ENCODE results near the gene TYMS. TPM values are rescaled to one million over a fixed set of nuclear protein-coding genes. Genes with fewer than 3 reads are reported as not detected.

TYMS gene
- polyA plus RNA-seq, 3 donors, result not detected

DNA sequence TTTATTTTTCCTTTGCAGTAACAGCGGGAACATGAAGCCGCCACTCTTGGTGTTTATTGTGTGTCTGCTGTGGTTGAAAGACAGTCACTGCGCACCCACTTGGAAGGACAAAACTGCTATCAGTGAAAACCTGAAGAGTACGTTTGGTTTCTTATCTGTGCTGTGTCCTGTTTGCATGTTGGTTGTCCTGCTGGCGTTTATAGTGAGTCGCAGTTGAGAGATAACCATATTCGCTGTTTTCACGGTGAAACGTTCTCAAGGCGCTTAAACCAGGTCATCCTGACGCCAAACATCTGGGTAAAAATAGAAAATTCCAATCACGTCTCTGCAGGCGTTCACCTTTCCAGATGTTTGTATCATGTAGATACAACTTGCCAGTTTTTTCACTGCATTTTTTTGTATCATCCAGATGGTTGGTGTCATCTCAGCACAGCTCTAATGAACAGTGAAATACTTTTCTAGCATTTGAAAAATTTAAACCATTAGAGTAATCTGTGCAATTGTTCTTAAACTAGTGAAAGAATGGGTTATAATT, 39.4 kb upstream of the TYMS start:
- Mint-ChIP-seq H3K4me1 (peaks cover 20% of the 10 kb centered on the region), H3K9me3 (no peaks in the 10 kb centered on the region), H3K27ac (no peak overlapping the region), H3K36me3 (no peaks in the 10 kb centered on the region), H3K4me3 (no peak overlapping the region), H3K27me3 (ENCODE audit: low read depth in 3 of 3) (peaks cover 4 to 6% (median 6%) of the 10 kb centered on the region in 3 donors)
- Histone ChIP-seq H3K4me2 (replicated peaks; ENCODE audit: extremely low read depth, low read length, poor library complexity, severe bottlenecking) (no peak overlapping the region), H3K4me1 (ENCODE audit: control insufficient read depth in 1 of 2, insufficient read depth in 2 of 2, low read length in 2 of 2) (peaks cover 21 to 25% of the 10 kb centered on the region in 2 donors), H4K20me1 (ENCODE audit: insufficient read depth, low read length) (no peaks in the 10 kb centered on the region), H3K27me3 (ENCODE audit: control insufficient read depth in 2 of 2, insufficient read depth in 2 of 2, low read length in 2 of 2) (peaks cover 0 to 4% of the 10 kb centered on the region in 2 donors), H3K79me2 (ENCODE audit: insufficient read depth, low read length) (no peaks in the 10 kb centered on the region), H3K4me3 (replicated peaks in 1 of 3; ENCODE audit: low read depth in 2 of 3, low read length in 3 of 3) (no peak overlapping the region), H3K9me3 (replicated peaks in 1 of 2; ENCODE audit: control insufficient read depth in 1 of 2, insufficient read depth in 1 of 2, low read length in 2 of 2) (no peaks in the 10 kb centered on the region), H2AFZ (ENCODE audit: insufficient read depth, low read depth, low read length, poor library complexity, severe bottlenecking) (no peak overlapping the region), H3K36me3 (replicated peaks in 1 of 2; ENCODE audit: control insufficient read depth in 1 of 2, insufficient read depth in 2 of 2, low read length in 2 of 2) (no peaks in the 10 kb centered on the region), H3K27ac (ENCODE audit: low read depth in 1 of 2, low read length in 2 of 2) (no peak overlapping the region), H3K9ac (ENCODE audit: insufficient read depth, low read length, poor library complexity, severe bottlenecking) (no peak overlapping the region)
- TF ChIP-seq, protein P1, sequence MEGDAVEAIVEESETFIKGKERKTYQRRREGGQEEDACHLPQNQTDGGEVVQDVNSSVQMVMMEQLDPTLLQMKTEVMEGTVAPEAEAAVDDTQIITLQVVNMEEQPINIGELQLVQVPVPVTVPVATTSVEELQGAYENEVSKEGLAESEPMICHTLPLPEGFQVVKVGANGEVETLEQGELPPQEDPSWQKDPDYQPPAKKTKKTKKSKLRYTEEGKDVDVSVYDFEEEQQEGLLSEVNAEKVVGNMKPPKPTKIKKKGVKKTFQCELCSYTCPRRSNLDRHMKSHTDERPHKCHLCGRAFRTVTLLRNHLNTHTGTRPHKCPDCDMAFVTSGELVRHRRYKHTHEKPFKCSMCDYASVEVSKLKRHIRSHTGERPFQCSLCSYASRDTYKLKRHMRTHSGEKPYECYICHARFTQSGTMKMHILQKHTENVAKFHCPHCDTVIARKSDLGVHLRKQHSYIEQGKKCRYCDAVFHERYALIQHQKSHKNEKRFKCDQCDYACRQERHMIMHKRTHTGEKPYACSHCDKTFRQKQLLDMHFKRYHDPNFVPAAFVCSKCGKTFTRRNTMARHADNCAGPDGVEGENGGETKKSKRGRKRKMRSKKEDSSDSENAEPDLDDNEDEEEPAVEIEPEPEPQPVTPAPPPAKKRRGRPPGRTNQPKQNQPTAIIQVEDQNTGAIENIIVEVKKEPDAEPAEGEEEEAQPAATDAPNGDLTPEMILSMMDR (IDR thresholded peaks at IDR 0.05), result no peak
- intact Hi-C loops (cut with micrococcal nuclease), result loop anchor here (5.0 to 10.0 kb wide), 4 partner anchors 123 to 351 kb away; partner anchors contain the start of gene THOC1 (in 1 of the 2)
- 94% methylated on average over 12 of the region's 13 CpGs for WGBS (ENCODE audit: insufficient coverage)
- DNase-seq, result no peak

DNA sequence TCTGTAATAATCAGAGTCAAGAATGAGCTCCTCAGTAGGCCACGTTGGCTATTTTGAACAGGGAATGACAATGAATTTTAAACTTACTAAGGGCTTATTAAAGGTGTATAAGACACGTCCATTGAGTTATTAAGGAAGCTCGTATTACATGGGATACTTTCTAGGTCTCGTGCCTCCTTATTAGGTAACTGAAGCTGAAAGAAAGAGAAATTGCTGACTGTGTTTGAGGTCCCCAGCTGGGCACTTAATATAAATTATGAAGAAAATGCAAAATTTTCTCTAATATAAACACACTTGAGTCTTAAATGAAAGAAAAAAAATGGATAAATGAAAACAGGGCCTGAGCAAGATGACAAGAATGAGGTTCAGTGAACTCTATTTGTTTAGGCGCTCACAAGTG, 38.8 kb upstream of the TYMS start:
- no peaks in the 10 kb centered on the region for H3K9me3 ChIP-seq (replicated peaks in 1 of 2; ENCODE audit: control insufficient read depth in 1 of 2, insufficient read depth in 1 of 2, low read length in 2 of 2)
- Mint-ChIP-seq H3K4me3 (no peak overlapping the region), H3K27me3 (ENCODE audit: low read depth in 3 of 3) (peaks cover 4 to 12% (median 6%) of the 10 kb centered on the region in 3 donors), H3K27ac (peak overlapping the region in 1 of 7 donors; percentile 26), H3K36me3 (no peaks in the 10 kb centered on the region), H3K9me3 (no peaks in the 10 kb centered on the region), H3K4me1 (peaks cover 20% of the 10 kb centered on the region)
- TF ChIP-seq, protein P1 (IDR thresholded peaks at IDR 0.05), result no peak
- no peak overlapping the region for H3K4me3 ChIP-seq (replicated peaks in 1 of 3; ENCODE audit: low read depth in 2 of 3, low read length in 3 of 3)
- H3K27ac ChIP-seq (ENCODE audit: low read depth in 1 of 2, low read length in 2 of 2), result no peak overlapping the region
- H3K4me2 ChIP-seq (replicated peaks; ENCODE audit: extremely low read depth, low read length, poor library complexity, severe bottlenecking), result no peak overlapping the region
- no peak for DNase-seq
- no peaks in the 10 kb centered on the region for H4K20me1 ChIP-seq (ENCODE audit: insufficient read depth, low read length)
- WGBS (ENCODE audit: insufficient coverage), result 94% methylated on average over 4 of the region's 5 CpGs
- H2AFZ ChIP-seq (ENCODE audit: insufficient read depth, low read depth, low read length, poor library complexity, severe bottlenecking), result no peak overlapping the region
- H3K36me3 ChIP-seq (replicated peaks in 1 of 2; ENCODE audit: control insufficient read depth in 1 of 2, insufficient read depth in 2 of 2, low read length in 2 of 2), result no peaks in the 10 kb centered on the region
- peaks cover 21 to 25% of the 10 kb centered on the region in 2 donors for H3K4me1 ChIP-seq (ENCODE audit: control insufficient read depth in 1 of 2, insufficient read depth in 2 of 2, low read length in 2 of 2)
- no peak overlapping the region for H3K9ac ChIP-seq (ENCODE audit: insufficient read depth, low read length, poor library complexity, severe bottlenecking)
- peaks cover under 1 to 4% of the 10 kb centered on the region in 2 donors for H3K27me3 ChIP-seq (ENCODE audit: control insufficient read depth in 2 of 2, insufficient read depth in 2 of 2, low read length in 2 of 2)
- intact Hi-C loops (cut with micrococcal nuclease), result loop anchor here (5.0 to 10.0 kb wide), 4 partner anchors 124 to 351 kb away; partner anchors contain the start of gene THOC1 (in 1 of the 2)
- H3K79me2 ChIP-seq (ENCODE audit: insufficient read depth, low read length), result no peaks in the 10 kb centered on the region
